Neural cell (in vitro differentiated cells): ENCODE results near the gene GPC5.

Source experiments
- CTCF ChIP-seq: fragments of 450-650 bp; IDR thresholded peaks from 2 replicates; pipeline ENCODE4 v1.5.1; 2014; ENCODE audit warnings: antibody characterized with exemption, mild to moderate bottlenecking, moderate library complexity; ENCODE audit not compliant: poor library complexity, severe bottlenecking
- EP300 ChIP-seq: fragments of 450-650 bp; conservative IDR thresholded peaks from 2 replicates; pipeline ENCODE4 v1.6.1; 2014; ENCODE audit warnings: antibody characterized with exemption, mild to moderate bottlenecking, moderate library complexity; ENCODE audit not compliant: poor library complexity, severe bottlenecking
- EZH2 ChIP-seq: fragments of 200-600, 300-800 bp; shearing (Covaris generic), sonication (generic); IDR thresholded peaks from 2 replicates; pipeline ENCODE4 v1.6.1; 2014; ENCODE audit warnings: antibody characterized with exemption, low read length, borderline replicate concordance, mild to moderate bottlenecking; ENCODE audit not compliant: insufficient read depth, poor library complexity, severe bottlenecking
- POLR2AphosphoS5 ChIP-seq: IDR thresholded peaks from 2 replicates; pipeline ENCODE4 v1.6.1; 2012
- RAD21 ChIP-seq: fragments of 450-650 bp; conservative IDR thresholded peaks from 2 replicates; pipeline ENCODE4 v1.6.1; 2014; ENCODE audit warnings: antibody characterized with exemption, mild to moderate bottlenecking, moderate library complexity
- SMC3 ChIP-seq: fragments of 450-650 bp; conservative IDR thresholded peaks from 2 replicates; pipeline ENCODE4 v1.6.1; 2014; ENCODE audit warnings: antibody characterized with exemption, mild to moderate bottlenecking, moderate library complexity; ENCODE audit not compliant: poor library complexity
- TAF1 ChIP-seq: IDR thresholded peaks from 2 replicates; pipeline ENCODE4 v1.6.1; 2012; ENCODE audit warnings: low read depth
- TF ChIP-seq, protein P1 (sequence below): IDR thresholded peaks from 2 replicates; pipeline ENCODE4 v1.6.1; 2012; ENCODE audit warnings: borderline replicate concordance

DNA sequence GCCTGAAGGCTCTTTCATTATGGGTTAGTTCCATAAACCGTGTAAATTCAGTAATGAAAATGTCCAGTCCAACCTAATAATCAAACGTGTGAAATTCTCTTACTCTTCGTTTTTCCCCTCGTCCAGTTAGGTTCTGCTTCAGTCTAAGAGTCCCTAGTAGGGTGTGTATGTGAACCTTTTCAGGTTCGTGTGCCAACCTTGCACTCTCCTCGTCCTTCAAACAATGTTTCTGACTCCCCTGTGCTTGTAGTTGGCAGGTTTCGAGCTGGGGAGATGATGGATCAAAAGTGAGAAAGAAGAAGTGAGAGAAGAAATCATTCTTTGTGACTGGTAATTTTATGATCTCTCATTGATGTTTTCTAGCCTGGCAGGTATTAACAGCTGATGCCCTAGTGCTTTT, 366.1 kb downstream of the GPC5 start:
- TF ChIP-seq, protein P1, sequence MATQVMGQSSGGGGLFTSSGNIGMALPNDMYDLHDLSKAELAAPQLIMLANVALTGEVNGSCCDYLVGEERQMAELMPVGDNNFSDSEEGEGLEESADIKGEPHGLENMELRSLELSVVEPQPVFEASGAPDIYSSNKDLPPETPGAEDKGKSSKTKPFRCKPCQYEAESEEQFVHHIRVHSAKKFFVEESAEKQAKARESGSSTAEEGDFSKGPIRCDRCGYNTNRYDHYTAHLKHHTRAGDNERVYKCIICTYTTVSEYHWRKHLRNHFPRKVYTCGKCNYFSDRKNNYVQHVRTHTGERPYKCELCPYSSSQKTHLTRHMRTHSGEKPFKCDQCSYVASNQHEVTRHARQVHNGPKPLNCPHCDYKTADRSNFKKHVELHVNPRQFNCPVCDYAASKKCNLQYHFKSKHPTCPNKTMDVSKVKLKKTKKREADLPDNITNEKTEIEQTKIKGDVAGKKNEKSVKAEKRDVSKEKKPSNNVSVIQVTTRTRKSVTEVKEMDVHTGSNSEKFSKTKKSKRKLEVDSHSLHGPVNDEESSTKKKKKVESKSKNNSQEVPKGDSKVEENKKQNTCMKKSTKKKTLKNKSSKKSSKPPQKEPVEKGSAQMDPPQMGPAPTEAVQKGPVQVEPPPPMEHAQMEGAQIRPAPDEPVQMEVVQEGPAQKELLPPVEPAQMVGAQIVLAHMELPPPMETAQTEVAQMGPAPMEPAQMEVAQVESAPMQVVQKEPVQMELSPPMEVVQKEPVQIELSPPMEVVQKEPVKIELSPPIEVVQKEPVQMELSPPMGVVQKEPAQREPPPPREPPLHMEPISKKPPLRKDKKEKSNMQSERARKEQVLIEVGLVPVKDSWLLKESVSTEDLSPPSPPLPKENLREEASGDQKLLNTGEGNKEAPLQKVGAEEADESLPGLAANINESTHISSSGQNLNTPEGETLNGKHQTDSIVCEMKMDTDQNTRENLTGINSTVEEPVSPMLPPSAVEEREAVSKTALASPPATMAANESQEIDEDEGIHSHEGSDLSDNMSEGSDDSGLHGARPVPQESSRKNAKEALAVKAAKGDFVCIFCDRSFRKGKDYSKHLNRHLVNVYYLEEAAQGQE, result no peak
- TF ChIP-seq TAF1, result no peak
- TF ChIP-seq CTCF, result no peak
- TF ChIP-seq EP300, result no peak
- no peak for TF ChIP-seq POLR2AphosphoS5
- TF ChIP-seq RAD21, result no peak
- no peak for TF ChIP-seq EZH2
- no peak for TF ChIP-seq SMC3
